A673 (cell line): ENCODE data around the gene NPTX2.

Source experiments
- EZH2 ChIP-seq: fragments of 200-600 bp; sonication (generic); IDR thresholded peaks from 2 replicates; pipeline ENCODE4 v1.6.1; 2017; ENCODE audit warnings: borderline replicate concordance, low read depth, mild to moderate bottlenecking, mixed read lengths, antibody characterized with exemption, low read length; ENCODE audit not compliant: poor library complexity, severe bottlenecking
- TF ChIP-seq, protein P1 (sequence below): fragments of 300-800, 200-600 bp; sonication (generic); conservative IDR thresholded peaks from 2 replicates; pipeline ENCODE4 v1.5.1; 2017; ENCODE audit warnings: low read depth, mild to moderate bottlenecking, antibody characterized with exemption, low read length, moderate library complexity, mixed read lengths

DNA sequence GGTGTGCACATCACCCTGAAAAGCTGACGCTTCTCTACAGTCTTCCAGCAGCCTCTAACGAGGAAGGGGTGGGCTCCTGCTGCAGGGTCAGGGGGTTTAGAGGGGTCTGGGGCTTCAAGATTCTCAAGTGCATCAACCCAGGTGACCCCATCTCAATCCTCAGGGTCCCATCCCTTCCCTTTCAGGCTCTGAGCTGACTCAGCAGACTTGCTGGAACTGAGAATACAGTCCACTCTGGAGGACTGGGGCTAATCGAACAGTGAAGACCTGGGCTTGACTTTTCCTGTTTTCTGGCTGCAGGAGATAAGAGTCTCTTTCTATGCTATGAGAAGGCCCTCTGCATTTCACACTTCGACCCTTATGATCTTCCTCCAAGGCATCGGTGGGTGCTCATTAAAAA is 22.3 kb upstream of the NPTX2 start:
- TF ChIP-seq, protein P1, sequence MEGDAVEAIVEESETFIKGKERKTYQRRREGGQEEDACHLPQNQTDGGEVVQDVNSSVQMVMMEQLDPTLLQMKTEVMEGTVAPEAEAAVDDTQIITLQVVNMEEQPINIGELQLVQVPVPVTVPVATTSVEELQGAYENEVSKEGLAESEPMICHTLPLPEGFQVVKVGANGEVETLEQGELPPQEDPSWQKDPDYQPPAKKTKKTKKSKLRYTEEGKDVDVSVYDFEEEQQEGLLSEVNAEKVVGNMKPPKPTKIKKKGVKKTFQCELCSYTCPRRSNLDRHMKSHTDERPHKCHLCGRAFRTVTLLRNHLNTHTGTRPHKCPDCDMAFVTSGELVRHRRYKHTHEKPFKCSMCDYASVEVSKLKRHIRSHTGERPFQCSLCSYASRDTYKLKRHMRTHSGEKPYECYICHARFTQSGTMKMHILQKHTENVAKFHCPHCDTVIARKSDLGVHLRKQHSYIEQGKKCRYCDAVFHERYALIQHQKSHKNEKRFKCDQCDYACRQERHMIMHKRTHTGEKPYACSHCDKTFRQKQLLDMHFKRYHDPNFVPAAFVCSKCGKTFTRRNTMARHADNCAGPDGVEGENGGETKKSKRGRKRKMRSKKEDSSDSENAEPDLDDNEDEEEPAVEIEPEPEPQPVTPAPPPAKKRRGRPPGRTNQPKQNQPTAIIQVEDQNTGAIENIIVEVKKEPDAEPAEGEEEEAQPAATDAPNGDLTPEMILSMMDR: no peak
- TF ChIP-seq EZH2: no peak
